Hepatocyte (in vitro differentiated cells): Measurements from ENCODE around the gene SORCS2. TPM values are rescaled to one million over a fixed set of nuclear protein-coding genes. Genes with fewer than 3 reads are reported as not detected.

Source experiments
- DNase-seq: peaks from one replicate; pipeline ENCODE4 v3.0.0-alpha.2; 2016; ENCODE audit warnings: low spot score
- H2AFZ ChIP-seq: fragments of 200-600 bp; sonication (generic); 2 replicates; pipeline ENCODE4 v1.6.0; 2016; ENCODE audit warnings: antibody characterized with exemption, mild to moderate bottlenecking
- H3K27ac ChIP-seq: fragments of 200-600 bp; sonication (generic); 2 replicates; pipeline ENCODE4 v1.5.1; 2016; ENCODE audit warnings: mild to moderate bottlenecking
- H3K27me3 ChIP-seq: fragments of 200-600 bp; sonication (generic); 2 replicates; pipeline ENCODE4 v1.6.1; 2016
- H3K36me3 ChIP-seq: fragments of 200-600 bp; sonication (generic); replicated peaks from 2 replicates; pipeline ENCODE4 v1.5.1; 2016; ENCODE audit warnings: low read depth; ENCODE audit not compliant: insufficient read depth
- H3K4me1 ChIP-seq: fragments of 200-600 bp; sonication (generic); 2 replicates; pipeline ENCODE4 v1.5.1; 2016; ENCODE audit warnings: mild to moderate bottlenecking, moderate library complexity; ENCODE audit not compliant: insufficient read depth
- H3K4me2 ChIP-seq: fragments of 200-600 bp; sonication (generic); 2 replicates; pipeline ENCODE4 v1.6.0; 2016
- H3K4me3 ChIP-seq: fragments of 200-600 bp; sonication (generic); 2 replicates; pipeline ENCODE4 v1.5.1; 2016; ENCODE audit warnings: mild to moderate bottlenecking
- H3K79me2 ChIP-seq: fragments of 200-600 bp; sonication (generic); 2 replicates; pipeline ENCODE4 v1.6.0; 2017; ENCODE audit warnings: mild to moderate bottlenecking
- H3K9me2 ChIP-seq: fragments of 200-600 bp; sonication (generic); replicated peaks from 2 replicates; pipeline ENCODE4 v1.6.0; 2017; ENCODE audit warnings: mild to moderate bottlenecking; ENCODE audit not compliant: insufficient read depth
- H3K9me3 ChIP-seq: fragments of 200-600 bp; sonication (generic); 2 replicates; pipeline ENCODE4 v1.5.1; 2016; ENCODE audit warnings: low read depth, mild to moderate bottlenecking
- H4K20me1 ChIP-seq: fragments of 200-600 bp; sonication (generic); 2 replicates; pipeline ENCODE4 v1.6.0; 2016; ENCODE audit warnings: mild to moderate bottlenecking; ENCODE audit not compliant: insufficient read depth, poor library complexity, severe bottlenecking
- CTCF ChIP-seq: fragments of 200-600 bp; sonication (generic); IDR thresholded peaks from 2 replicates; pipeline ENCODE4 v1.5.1; 2016; ENCODE audit warnings: antibody characterized with exemption, mild to moderate bottlenecking; ENCODE audit not compliant: poor library complexity
- EZH2 ChIP-seq: fragments of 200-600 bp; sonication (generic); IDR thresholded peaks from 2 replicates; pipeline ENCODE4 v1.6.1; 2016; ENCODE audit warnings: antibody characterized with exemption, mild to moderate bottlenecking, borderline replicate concordance
- EZH2phosphoT487 ChIP-seq: fragments of 200-600 bp; sonication (generic); IDR thresholded peaks from one replicate; pipeline ENCODE4 v1.6.1; 2018; ENCODE audit warnings: antibody characterized with exemption, mild to moderate bottlenecking, low read depth, moderate library complexity; ENCODE audit not compliant: unreplicated experiment, severe bottlenecking
- WGBS: methylation state at CpG from one replicate; pipeline ENCODE4 v1.1.6; 2016; ENCODE audit warnings: low lambda C conversion rate; ENCODE audit errors: missing lambda C conversion rate; 5-methylcytosine and 5-hydroxymethylcytosine counted together
- polyA plus RNA-seq: library from polyadenylated mRNA; unstranded; fragments of >200 nt; fragmentation: Nextera tagmentation; extraction: Ambion mirVana; gene quantifications from 2 replicates; pipeline ENCODE4 v1.2.1, GENCODE V29; 2016
- total RNA-seq: library from RNA; depleted of rRNA; stranded (reverse); fragments of >200 nt; gene quantifications from 2 replicates; pipeline ENCODE4 v1.2.3, GENCODE V29; 2014

Gene SORCS2
- total and polyA plus RNA-seq, 2 experiments from 2014 or later = 1.6 to 4.8 TPM

- H3K79me2 ChIP-seq = no peaks in the 10 kb centered on the region
- no peaks in the 10 kb centered on the region for H3K4me1 ChIP-seq
- H3K27me3 ChIP-seq = no peaks in the 10 kb centered on the region
- no peaks in the 10 kb centered on the region for H3K9me2 ChIP-seq
- no peak for TF ChIP-seq EZH2
- no peak for TF ChIP-seq EZH2phosphoT487
- H2AFZ ChIP-seq = no peak overlapping the region
- H3K4me3 ChIP-seq = no peak overlapping the region
- no peak for DNase-seq
- 90% methylated on average over 3 of the region's 3 CpGs for WGBS
- H3K36me3 ChIP-seq = no peaks in the 10 kb centered on the region
- H3K27ac ChIP-seq = no peak overlapping the region
- no peak overlapping the region for H3K4me2 ChIP-seq
- no peaks in the 10 kb centered on the region for H3K9me3 ChIP-seq
- no peaks in the 10 kb centered on the region for H4K20me1 ChIP-seq
These were observed 473.0 kb downstream of the SORCS2 start for GRCh38 chr4:7665321-7665720.

GRCh38 chr4:7666011-7666410 is 473.7 kb downstream of the SORCS2 start:
- H3K27me3 ChIP-seq = no peaks in the 10 kb centered on the region
- H3K4me2 ChIP-seq = no peak overlapping the region
- no peak overlapping the region for H3K27ac ChIP-seq
- no peak for TF ChIP-seq CTCF
- TF ChIP-seq EZH2 = no peak
- TF ChIP-seq EZH2phosphoT487 = no peak
- H3K9me3 ChIP-seq = no peaks in the 10 kb centered on the region
- no peak overlapping the region for H3K4me3 ChIP-seq
- no peaks in the 10 kb centered on the region for H3K36me3 ChIP-seq
- H2AFZ ChIP-seq = no peak overlapping the region
- DNase-seq = no peak
- 77% methylated on average over 9 of the region's 15 CpGs for WGBS
- H3K4me1 ChIP-seq = no peaks in the 10 kb centered on the region
- H3K79me2 ChIP-seq = no peaks in the 10 kb centered on the region
- no peaks in the 10 kb centered on the region for H3K9me2 ChIP-seq
- no peaks in the 10 kb centered on the region for H4K20me1 ChIP-seq

- DNase-seq = no peak
- H3K9me2 ChIP-seq = no peaks in the 10 kb centered on the region
- H3K4me3 ChIP-seq = no peak overlapping the region
- H3K4me1 ChIP-seq = no peaks in the 10 kb centered on the region
- H3K79me2 ChIP-seq = no peaks in the 10 kb centered on the region
- H3K9me3 ChIP-seq = no peaks in the 10 kb centered on the region
- H2AFZ ChIP-seq = no peak overlapping the region
- no peak for TF ChIP-seq EZH2phosphoT487
- no peak for TF ChIP-seq EZH2
- TF ChIP-seq CTCF = no peak
- no peak overlapping the region for H3K4me2 ChIP-seq
- H3K36me3 ChIP-seq = no peaks in the 10 kb centered on the region
- H3K27ac ChIP-seq = no peak overlapping the region
- 92% methylated on average over 6 of the region's 6 CpGs for WGBS
- no peaks in the 10 kb centered on the region for H3K27me3 ChIP-seq
- H4K20me1 ChIP-seq = no peaks in the 10 kb centered on the region
These were observed 474.4 kb downstream of the SORCS2 start for GRCh38 chr4:7666744-7667143.

- 75% methylated on average over 4 of the region's 4 CpGs for WGBS
- H4K20me1 ChIP-seq = no peaks in the 10 kb centered on the region
- H3K36me3 ChIP-seq = no peaks in the 10 kb centered on the region
- no peaks in the 10 kb centered on the region for H3K9me2 ChIP-seq
- H3K4me3 ChIP-seq = no peak overlapping the region
- TF ChIP-seq EZH2 (no peak), CTCF (no peak), EZH2phosphoT487 (no peak)
- DNase-seq = no peak
- no peaks in the 10 kb centered on the region for H3K79me2 ChIP-seq
- H3K27me3 ChIP-seq = no peaks in the 10 kb centered on the region
- H3K27ac ChIP-seq = no peak overlapping the region
- no peaks in the 10 kb centered on the region for H3K9me3 ChIP-seq
- no peaks in the 10 kb centered on the region for H3K4me1 ChIP-seq
- H3K4me2 ChIP-seq = no peak overlapping the region
- no peak overlapping the region for H2AFZ ChIP-seq
These were observed 475.9 kb downstream of the SORCS2 start for GRCh38 chr4:7668271-7668670.
